Activated CD8-positive, alpha-beta T cell treated with anti-CD3 and anti-CD28 coated beads, Interleukin-2, amount 10 ng/mL, durations not matched to agents 7 days and 5 days (primary cell): ENCODE measurements around the gene LRMDA. TPM values are rescaled to one million over a fixed set of nuclear protein-coding genes. Genes with fewer than 3 reads are reported as not detected.

Experiments used
- ATAC-seq: fragments of 150-1000 bp; cut with Tn5 transposase; one replicate; pipeline ENCODE4 v1.10.0; 2021; ENCODE audit warnings: moderate library complexity
- CTCF ChIA-PET: fragments of 350-600 bp; sonication (Branson Sonifier 250); formaldehyde crosslinking; loops from one replicate; lab custom pipeline; 2021; ENCODE audit warnings: antibody characterized with exemption; lab: Charles Lee
- POLR2A ChIA-PET: fragments of 350-600 bp; sonication (Branson Sonifier 250); formaldehyde crosslinking; loops from one replicate; lab custom pipeline; 2021; ENCODE audit warnings: antibody characterized with exemption; lab: Charles Lee
- DNase-seq: peaks from one replicate; pipeline ENCODE4 v3.0.0-alpha.2; 2020
- H3K27ac Mint-ChIP-seq: one replicate; pipeline ENCODE4 v1.8.0; 2021; ENCODE audit warnings: mild to moderate bottlenecking, mixed read lengths
- H3K27me3 Mint-ChIP-seq: one replicate; pipeline ENCODE4 v1.8.0; 2021; ENCODE audit warnings: low read depth, mixed read lengths
- H3K36me3 Mint-ChIP-seq: one replicate; pipeline ENCODE4 v1.8.0; 2021; ENCODE audit warnings: low read depth, mixed read lengths
- H3K4me1 Mint-ChIP-seq: one replicate; pipeline ENCODE4 v1.8.0; 2021; ENCODE audit warnings: low read depth, mixed read lengths
- H3K4me3 Mint-ChIP-seq: one replicate; pipeline ENCODE4 v1.8.0; 2021; ENCODE audit warnings: mild to moderate bottlenecking, mixed read lengths
- H3K9me3 Mint-ChIP-seq: one replicate; pipeline ENCODE4 v1.8.0; 2022; ENCODE audit warnings: mixed read lengths; ENCODE audit not compliant: insufficient read depth
- total RNA-seq, 2 experiments: library from RNA; stranded (reverse); gene quantifications; one replicate each; pipeline ENCODE4 v1.2.3, GENCODE V29; 2021

LRMDA gene
- total RNA-seq, 2 experiments from 2014 or later: not detected

DNA sequence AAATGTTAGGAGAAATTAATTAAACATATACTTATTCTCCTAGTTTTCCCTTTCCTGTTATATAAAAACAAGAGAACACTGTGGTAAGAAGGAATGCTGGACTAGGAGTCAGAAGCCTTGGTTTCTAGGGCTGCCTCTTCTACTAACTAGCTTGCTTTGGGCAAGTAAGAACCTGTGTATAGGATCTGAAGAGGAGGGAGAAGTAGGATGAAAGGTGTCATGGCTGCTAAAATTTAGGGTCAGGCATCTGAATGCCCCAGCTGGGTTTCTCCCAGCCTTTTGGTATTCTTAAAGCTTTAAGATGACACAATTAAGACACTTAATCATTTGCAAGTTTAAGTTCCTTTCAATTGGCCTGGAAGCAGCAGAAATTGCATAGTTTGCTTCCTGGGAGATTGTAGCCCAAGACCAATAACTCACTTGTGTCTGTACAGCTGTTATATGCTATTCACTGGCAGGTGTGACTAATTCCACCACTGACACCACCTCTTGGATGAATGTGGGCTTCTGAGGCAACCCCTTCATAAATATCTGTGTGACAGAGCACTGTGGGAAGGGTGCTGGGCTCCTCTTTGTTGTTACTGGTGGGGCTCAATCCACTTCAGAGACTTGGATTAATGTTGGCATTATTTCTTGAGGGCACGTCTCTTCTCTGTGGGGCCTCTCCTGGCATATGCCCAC, 137.2 kb downstream of the LRMDA start:
- no peaks in the 10 kb centered on the region for H3K36me3 Mint-ChIP-seq
- H3K4me3 Mint-ChIP-seq: no peak overlapping the region
- no peaks in the 10 kb centered on the region for H3K4me1 Mint-ChIP-seq
- H3K27me3 Mint-ChIP-seq: no peaks in the 10 kb centered on the region
- H3K27ac Mint-ChIP-seq: no peak overlapping the region
- ATAC-seq (no peak), DNase-seq (no peak)
- CTCF ChIA-PET: no interaction called here
- POLR2A ChIA-PET: no interaction called here
- H3K9me3 Mint-ChIP-seq: peaks cover 4% of the 10 kb centered on the region

DNA sequence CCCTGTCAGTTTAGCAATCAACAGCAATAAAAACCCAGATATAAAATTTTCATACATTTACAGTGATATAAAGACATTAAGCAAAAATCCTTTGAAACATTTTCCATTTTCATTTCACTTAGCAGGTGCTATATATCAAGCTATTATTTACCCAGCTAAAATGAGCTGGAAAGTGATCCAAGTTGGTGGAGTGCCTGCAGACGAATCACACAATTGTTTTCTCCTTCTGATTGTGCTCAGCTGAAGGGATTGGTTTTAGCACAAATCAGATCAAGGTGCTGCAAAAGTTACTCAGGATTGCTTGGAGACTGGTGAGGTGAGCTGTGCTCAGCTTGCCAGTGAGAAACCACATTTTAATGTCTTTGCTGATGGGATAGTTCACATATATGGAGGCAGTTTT, 138.1 kb downstream of the LRMDA start:
- ChIA-PET CTCF (no interaction called here), POLR2A (no interaction called here)
- Mint-ChIP-seq H3K36me3 (no peaks in the 10 kb centered on the region), H3K27ac (no peak overlapping the region), H3K27me3 (no peaks in the 10 kb centered on the region), H3K9me3 (peaks cover 12% of the 10 kb centered on the region), H3K4me3 (no peak overlapping the region), H3K4me1 (no peaks in the 10 kb centered on the region)
- DNase-seq: no peak
- ATAC-seq: no peak

DNA sequence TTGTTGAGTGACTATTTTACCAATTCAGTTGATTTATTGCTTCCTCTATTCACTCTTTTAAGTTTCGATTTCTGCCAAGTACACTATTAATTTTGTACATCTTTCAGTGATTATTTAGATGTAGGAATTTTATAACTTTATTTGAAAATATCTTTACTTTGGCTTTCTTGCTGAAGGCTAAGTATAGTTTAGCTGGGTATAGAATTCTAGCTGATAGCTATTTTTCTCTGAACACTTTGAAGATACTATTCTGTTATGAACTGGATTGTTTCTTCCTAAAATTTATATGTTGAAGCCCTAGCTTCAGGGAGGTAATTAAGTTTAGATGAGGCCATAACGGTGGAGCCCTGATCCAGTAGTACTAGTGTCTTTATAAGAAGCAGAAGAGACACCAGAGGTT, 141.1 kb downstream of the LRMDA start:
- H3K4me1 Mint-ChIP-seq: no peaks in the 10 kb centered on the region
- no peak overlapping the region for H3K27ac Mint-ChIP-seq
- H3K4me3 Mint-ChIP-seq: no peak overlapping the region
- H3K27me3 Mint-ChIP-seq: no peaks in the 10 kb centered on the region
- DNase-seq (no peak), ATAC-seq (no peak)
- POLR2A ChIA-PET: no interaction called here
- H3K9me3 Mint-ChIP-seq: peaks cover 14% of the 10 kb centered on the region
- CTCF ChIA-PET: no interaction called here
- H3K36me3 Mint-ChIP-seq: no peaks in the 10 kb centered on the region

DNA sequence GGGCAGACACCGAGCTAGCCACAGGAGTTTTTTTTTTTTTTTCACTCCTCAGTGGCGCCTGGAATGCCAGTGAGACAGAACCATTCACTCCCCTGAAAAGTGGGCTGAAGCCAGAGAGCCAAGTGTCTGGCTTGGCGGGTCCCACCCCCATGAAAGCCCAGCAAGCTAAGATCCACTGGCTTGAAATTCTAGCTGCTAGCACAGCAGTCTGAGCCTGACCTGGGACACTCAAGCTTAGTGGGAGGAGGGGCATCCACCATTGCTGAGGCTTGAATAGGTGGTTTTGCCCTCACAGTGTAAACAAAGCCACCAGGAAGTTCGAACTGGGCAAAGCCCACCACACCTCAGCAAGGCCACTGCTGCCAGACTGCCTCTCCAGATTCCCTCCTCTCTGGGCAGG, 144.5 kb downstream of the LRMDA start:
- no peak for ATAC-seq
- Mint-ChIP-seq H3K9me3 (peaks cover 18% of the 10 kb centered on the region), H3K4me3 (no peak overlapping the region), H3K36me3 (no peaks in the 10 kb centered on the region), H3K4me1 (no peaks in the 10 kb centered on the region), H3K27me3 (no peaks in the 10 kb centered on the region), H3K27ac (no peak overlapping the region)
- DNase-seq: no peak
- POLR2A ChIA-PET: no interaction called here
- CTCF ChIA-PET: no interaction called here

DNA sequence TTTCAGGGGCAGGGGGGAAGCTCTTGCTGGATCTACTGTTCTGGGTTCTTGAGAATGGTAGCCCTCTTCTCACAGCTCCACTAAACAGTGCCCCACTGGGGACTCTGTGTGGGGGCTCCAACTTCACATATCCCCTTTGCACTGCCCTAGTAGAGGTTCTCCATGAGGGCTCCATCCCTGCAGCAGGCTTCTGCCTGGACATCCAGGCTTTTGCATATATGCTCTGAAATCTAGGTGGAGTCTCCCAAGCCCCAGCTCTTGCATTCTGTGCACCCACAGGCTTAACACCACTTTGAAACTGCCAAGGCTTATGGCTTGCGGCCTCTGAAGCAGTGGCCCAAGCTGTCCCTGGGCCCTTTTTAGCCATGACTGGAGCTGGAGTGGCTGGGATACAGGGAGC, 150.7 kb downstream of the LRMDA start:
- CTCF ChIA-PET: no interaction called here
- no peak overlapping the region for H3K27ac Mint-ChIP-seq
- no peaks in the 10 kb centered on the region for H3K36me3 Mint-ChIP-seq
- POLR2A ChIA-PET: no interaction called here
- no peak overlapping the region for H3K4me3 Mint-ChIP-seq
- peaks cover 8% of the 10 kb centered on the region for H3K9me3 Mint-ChIP-seq
- H3K4me1 Mint-ChIP-seq: no peaks in the 10 kb centered on the region
- DNase-seq (no peak), ATAC-seq (no peak)
- no peaks in the 10 kb centered on the region for H3K27me3 Mint-ChIP-seq

DNA sequence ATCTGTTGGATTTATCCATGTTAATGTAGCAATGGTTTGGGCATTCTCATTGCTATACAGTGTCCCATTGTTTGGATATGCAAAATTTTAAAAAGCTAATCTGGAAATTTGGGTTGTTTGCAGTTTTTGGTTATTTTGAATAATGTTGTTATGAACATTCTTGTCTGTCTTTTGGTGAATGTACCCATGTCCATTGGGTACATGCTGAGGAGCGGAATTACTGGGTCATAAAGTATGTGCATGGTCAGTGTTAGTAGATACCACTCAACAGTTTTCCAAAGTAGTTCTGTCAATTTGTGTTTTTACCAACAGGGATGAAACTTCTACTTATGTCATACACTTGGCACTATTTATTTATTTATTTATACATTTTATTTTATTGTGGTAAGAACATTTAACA, 153.9 kb downstream of the LRMDA start:
- no peak overlapping the region for H3K4me3 Mint-ChIP-seq
- DNase-seq (no peak), ATAC-seq (no peak)
- H3K27me3 Mint-ChIP-seq: no peaks in the 10 kb centered on the region
- POLR2A ChIA-PET: no interaction called here
- H3K9me3 Mint-ChIP-seq: peaks cover 4% of the 10 kb centered on the region
- H3K27ac Mint-ChIP-seq: no peak overlapping the region
- CTCF ChIA-PET: no interaction called here
- H3K4me1 Mint-ChIP-seq: no peaks in the 10 kb centered on the region
- H3K36me3 Mint-ChIP-seq: no peaks in the 10 kb centered on the region

DNA sequence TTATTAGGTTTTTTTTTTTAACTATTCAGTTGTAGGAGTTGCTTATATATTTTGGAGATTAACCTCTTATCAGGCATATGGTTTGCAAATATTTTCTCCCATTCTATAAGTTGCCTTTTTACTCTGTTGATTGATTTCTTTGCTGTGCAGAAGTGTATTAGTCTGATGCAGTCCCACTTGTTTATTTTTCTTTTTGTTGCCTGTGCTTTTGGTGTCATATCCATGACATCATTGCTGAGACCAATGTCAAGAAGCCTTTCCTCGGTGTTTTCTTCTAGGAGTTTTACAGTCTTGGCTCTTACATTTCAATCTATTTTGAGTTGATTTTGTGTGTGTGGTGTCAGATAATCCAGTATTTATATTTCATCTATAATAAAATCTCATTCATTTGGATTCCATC, 155.4 kb downstream of the LRMDA start:
- Mint-ChIP-seq H3K27ac (no peak overlapping the region), H3K36me3 (no peaks in the 10 kb centered on the region), H3K4me3 (no peak overlapping the region), H3K27me3 (no peaks in the 10 kb centered on the region), H3K4me1 (no peaks in the 10 kb centered on the region), H3K9me3 (no peaks in the 10 kb centered on the region)
- ChIA-PET CTCF (no interaction called here), POLR2A (no interaction called here)
- no peak for DNase-seq
- no peak for ATAC-seq

GRCh38 chr10:75588031-75588430, 156.6 kb downstream of the LRMDA start:
- Mint-ChIP-seq H3K4me3 (no peak overlapping the region), H3K4me1 (no peaks in the 10 kb centered on the region), H3K27me3 (no peaks in the 10 kb centered on the region), H3K9me3 (no peaks in the 10 kb centered on the region), H3K27ac (no peak overlapping the region), H3K36me3 (no peaks in the 10 kb centered on the region)
- POLR2A ChIA-PET: no interaction called here
- CTCF ChIA-PET: no interaction called here
- DNase-seq (no peak), ATAC-seq (no peak)

DNA sequence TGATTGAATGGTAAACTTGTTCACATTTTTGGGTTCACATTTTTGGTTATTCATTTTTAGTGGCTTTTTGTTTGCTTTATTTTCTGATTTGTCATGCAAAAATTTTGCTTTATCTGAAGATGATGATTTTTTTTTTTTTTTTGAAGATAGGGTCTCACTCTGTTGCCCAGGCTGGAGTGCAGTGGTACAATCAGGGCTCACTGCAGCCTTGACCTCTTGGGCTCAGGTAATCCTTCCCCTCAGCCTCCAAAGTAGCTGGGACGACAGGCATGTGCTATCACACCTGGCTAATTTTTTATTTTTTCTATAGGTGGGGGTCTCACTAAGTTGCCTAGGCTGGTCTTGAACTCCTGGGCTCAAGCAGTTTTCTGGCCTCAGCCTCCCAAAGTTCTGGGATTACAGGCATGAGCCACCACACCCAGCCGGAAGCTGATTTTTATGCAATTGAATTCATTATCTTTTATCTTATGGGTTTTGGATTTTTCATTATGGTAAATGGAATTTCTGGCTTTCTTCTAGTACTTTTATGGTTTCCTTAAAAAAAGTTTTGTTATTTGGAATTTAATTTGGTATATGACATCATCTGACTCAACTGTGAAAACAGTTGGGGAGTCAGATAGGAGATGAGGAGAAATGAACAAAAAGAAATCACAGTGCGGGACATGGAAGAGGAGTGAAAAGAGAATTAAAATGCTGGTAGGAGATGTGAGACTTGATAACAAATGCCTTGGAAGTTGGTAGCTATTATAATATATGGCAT, 158.7 kb downstream of the LRMDA start:
- H3K4me3 Mint-ChIP-seq: no peak overlapping the region
- no peaks in the 10 kb centered on the region for H3K9me3 Mint-ChIP-seq
- POLR2A ChIA-PET: no interaction called here
- H3K27ac Mint-ChIP-seq: no peak overlapping the region
- ATAC-seq (no peak), DNase-seq (no peak)
- H3K27me3 Mint-ChIP-seq: no peaks in the 10 kb centered on the region
- H3K4me1 Mint-ChIP-seq: no peaks in the 10 kb centered on the region
- no peaks in the 10 kb centered on the region for H3K36me3 Mint-ChIP-seq
- CTCF ChIA-PET: no interaction called here

GRCh38 chr10:75592151-75592787, 160.8 kb downstream of the LRMDA start:
- POLR2A ChIA-PET: no interaction called here
- Mint-ChIP-seq H3K9me3 (no peaks in the 10 kb centered on the region), H3K27ac (no peak overlapping the region), H3K4me1 (no peaks in the 10 kb centered on the region), H3K36me3 (no peaks in the 10 kb centered on the region), H3K4me3 (no peak overlapping the region), H3K27me3 (no peaks in the 10 kb centered on the region)
- ATAC-seq (no peak), DNase-seq (no peak)
- CTCF ChIA-PET: no interaction called here

- CTCF ChIA-PET: no interaction called here
- no peak overlapping the region for H3K27ac Mint-ChIP-seq
- DNase-seq (no peak), ATAC-seq (no peak)
- POLR2A ChIA-PET: no interaction called here
- no peaks in the 10 kb centered on the region for H3K9me3 Mint-ChIP-seq
- no peaks in the 10 kb centered on the region for H3K36me3 Mint-ChIP-seq
- no peaks in the 10 kb centered on the region for H3K4me1 Mint-ChIP-seq
- H3K27me3 Mint-ChIP-seq: no peaks in the 10 kb centered on the region
- H3K4me3 Mint-ChIP-seq: no peak overlapping the region
Measured at GRCh38 chr10:75592791-75593643, 161.6 kb downstream of the LRMDA start.
